Type B pancreatic cell (in vitro differentiated cells): ENCODE results near the gene PLCD3. TPM values are rescaled to one million over a fixed set of nuclear protein-coding genes. Genes with fewer than 3 reads are reported as not detected.

Source experiments
- DNase-seq: peaks from one replicate; pipeline ENCODE4 v3.0.0; 2021; ENCODE audit warnings: mixed read lengths; ENCODE audit not compliant: unreplicated experiment; ENCODE audit errors: extremely low spot score
- H3K27ac Mint-ChIP-seq: 2 replicates; pipeline ENCODE4 v1.8.0; 2021; ENCODE audit warnings: mild to moderate bottlenecking, mixed read lengths
- H3K27me3 Mint-ChIP-seq: 2 replicates; pipeline ENCODE4 v1.8.0; 2021; ENCODE audit warnings: mixed read lengths
- H3K36me3 Mint-ChIP-seq: 2 replicates; pipeline ENCODE4 v1.8.0; 2021; ENCODE audit warnings: mixed read lengths
- H3K4me1 Mint-ChIP-seq: one replicate; pipeline ENCODE4 v1.8.0; 2021; ENCODE audit warnings: mixed read lengths; ENCODE audit not compliant: unreplicated experiment
- H3K4me3 Mint-ChIP-seq: 2 replicates; pipeline ENCODE4 v1.8.0; 2021; ENCODE audit warnings: mild to moderate bottlenecking, mixed read lengths
- H3K9me3 Mint-ChIP-seq: 2 replicates; pipeline ENCODE4 v1.8.0; 2021; ENCODE audit warnings: mixed read lengths
- CTCF ChIP-seq: fragments of 200-600 bp; sonication (generic); conservative IDR thresholded peaks from 2 replicates; pipeline ENCODE4 v1.5.0; 2021; ENCODE audit warnings: antibody characterized with exemption, mild to moderate bottlenecking
- total RNA-seq: library from RNA; stranded (reverse); gene quantifications from 2 replicates; pipeline ENCODE4 v1.2.1, GENCODE V29; 2021; ENCODE audit warnings: low replicate concordance

The PLCD3 gene
- total RNA-seq, 1 donor from 2014 or later = 45.8 TPM

GRCh38 chr17:45112559-45113423 lies 19.5 kb downstream of the PLCD3 start:
- Mint-ChIP-seq H3K27ac (no peak overlapping the region), H3K4me1 (peaks cover 13% of the 10 kb centered on the region), H3K36me3 (no peaks in the 10 kb centered on the region), H3K27me3 (no peaks in the 10 kb centered on the region), H3K9me3 (no peaks in the 10 kb centered on the region), H3K4me3 (no peak overlapping the region)
- no peak for TF ChIP-seq CTCF
- no peak for DNase-seq

- Mint-ChIP-seq H3K36me3 (no peaks in the 10 kb centered on the region), H3K27me3 (no peaks in the 10 kb centered on the region), H3K9me3 (no peaks in the 10 kb centered on the region), H3K4me1 (peaks cover 13% of the 10 kb centered on the region), H3K4me3 (no peak overlapping the region), H3K27ac (no peak overlapping the region)
- TF ChIP-seq CTCF = no peak
- no peak for DNase-seq
Observed at GRCh38 chr17:45111850-45112249, 20.5 kb downstream of the PLCD3 start.

- no peaks in the 10 kb centered on the region for H3K9me3 Mint-ChIP-seq
- H3K4me3 Mint-ChIP-seq = no peak overlapping the region
- no peaks in the 10 kb centered on the region for H3K36me3 Mint-ChIP-seq
- peaks cover 9% of the 10 kb centered on the region for H3K4me1 Mint-ChIP-seq
- no peak for DNase-seq
- no peak overlapping the region for H3K27ac Mint-ChIP-seq
- TF ChIP-seq CTCF = no peak
- no peaks in the 10 kb centered on the region for H3K27me3 Mint-ChIP-seq
Observed at GRCh38 chr17:45110676-45111611, 21.4 kb downstream of the PLCD3 start.

GRCh38 chr17:45108595-45109521 lies 23.5 kb downstream of the PLCD3 start:
- no peaks in the 10 kb centered on the region for H3K9me3 Mint-ChIP-seq
- H3K4me3 Mint-ChIP-seq = no peak overlapping the region
- no peaks in the 10 kb centered on the region for H3K27me3 Mint-ChIP-seq
- TF ChIP-seq CTCF = no peak
- H3K4me1 Mint-ChIP-seq = peaks cover 5% of the 10 kb centered on the region
- no peak overlapping the region for H3K27ac Mint-ChIP-seq
- no peaks in the 10 kb centered on the region for H3K36me3 Mint-ChIP-seq
- no peak for DNase-seq

GRCh38 chr17:45108051-45108450 lies 24.3 kb downstream of the PLCD3 start:
- peaks cover 6% of the 10 kb centered on the region for H3K36me3 Mint-ChIP-seq
- DNase-seq = no peak
- H3K27me3 Mint-ChIP-seq = no peaks in the 10 kb centered on the region
- no peak for TF ChIP-seq CTCF
- peaks cover 5% of the 10 kb centered on the region for H3K4me1 Mint-ChIP-seq
- no peaks in the 10 kb centered on the region for H3K9me3 Mint-ChIP-seq
- H3K4me3 Mint-ChIP-seq = no peak overlapping the region
- H3K27ac Mint-ChIP-seq = no peak overlapping the region
